C1 segment of cervical spinal cord (tissue), 14 donors: Measurements from ENCODE around the gene KIAA1586.
"Not testable (repeated sequence)": the region's sequence is repeated elsewhere in the genome, so short reads cannot be mapped to it uniquely, and the experiment has no call there.

ENCODE experiments used
- DNase-seq, 14 donors: peaks; one replicate each; lab custom pipeline; 2025; lab: John Stamatoyannopoulos, UW

Gene KIAA1586

GRCh38 chr6:57047257-57047585 lies 728 bp downstream of the KIAA1586 start:
- DNase-seq: not testable (repeated sequence)

DNA sequence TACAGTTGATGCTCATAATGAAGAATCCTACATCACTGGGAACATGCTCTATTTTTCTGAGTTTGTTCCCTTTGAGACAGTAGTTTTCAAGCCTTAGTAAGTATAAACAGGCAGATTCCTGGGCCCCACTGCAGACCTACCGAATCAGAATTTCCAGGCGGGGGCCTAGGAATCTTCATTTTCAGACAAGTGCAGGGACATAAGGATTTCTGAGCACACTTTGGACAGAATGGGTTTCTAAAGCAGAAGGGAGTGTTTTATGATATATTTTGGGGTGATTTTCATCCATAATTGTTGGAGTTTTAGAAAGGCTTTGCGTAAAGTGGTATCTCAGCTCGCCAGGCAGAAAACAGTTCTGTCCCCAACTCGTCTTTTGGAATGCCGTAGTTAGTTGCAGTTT lies 1.4 kb downstream of the KIAA1586 start:
- not testable (repeated sequence) for DNase-seq

DNA sequence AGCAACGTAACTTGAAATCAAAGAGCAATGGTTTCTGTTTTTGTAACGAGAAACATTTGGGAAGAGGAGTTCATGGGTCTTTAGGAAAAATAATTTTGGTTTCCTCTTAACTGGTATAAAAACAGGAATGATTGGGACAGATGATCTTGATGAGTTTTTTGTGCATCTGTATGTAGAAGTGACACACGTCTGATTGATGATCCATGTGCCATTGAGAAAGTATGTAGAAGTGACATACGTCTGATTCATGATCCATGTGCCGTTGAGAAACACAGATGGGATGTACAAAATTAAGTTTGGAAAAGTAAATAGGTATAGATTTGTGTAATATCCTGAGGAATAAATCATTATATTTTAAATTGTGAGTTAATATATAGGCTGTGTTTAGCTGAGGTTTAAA lies 2.1 kb downstream of the KIAA1586 start:
- DNase-seq: no peak

- DNase-seq: no peak
Observed at GRCh38 chr6:57063847-57064246, 17.4 kb downstream of the KIAA1586 start.

- no peak for DNase-seq
Observed at GRCh38 chr6:57064809-57065208, 18.3 kb downstream of the KIAA1586 start.

GRCh38 chr6:57068061-57068460 lies 21.6 kb downstream of the KIAA1586 start:
- DNase-seq: no peak

GRCh38 chr6:57069228-57069627 lies 22.7 kb downstream of the KIAA1586 start:
- DNase-seq: no peak

DNA sequence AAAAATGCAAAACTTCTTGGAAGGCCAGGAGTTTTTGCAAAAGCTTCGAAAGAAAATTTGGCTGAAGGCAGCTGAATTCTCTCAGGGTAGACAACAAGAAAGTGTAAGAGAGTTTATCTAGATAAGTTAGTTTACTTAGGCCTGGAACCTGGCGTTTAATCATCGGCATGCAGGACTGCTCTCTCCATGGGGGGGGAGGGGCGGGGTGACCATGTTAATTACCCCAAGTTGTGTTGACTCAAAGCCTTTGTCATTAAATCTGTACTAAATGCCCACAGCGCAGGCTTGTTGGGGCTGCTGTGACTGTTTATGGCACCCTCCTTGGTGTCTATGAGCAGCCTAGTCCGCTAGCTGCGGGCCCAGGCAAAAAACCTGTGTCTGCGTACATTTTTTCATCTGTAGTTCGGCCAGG lies 23.4 kb downstream of the KIAA1586 start:
- DNase-seq: no peak

DNA sequence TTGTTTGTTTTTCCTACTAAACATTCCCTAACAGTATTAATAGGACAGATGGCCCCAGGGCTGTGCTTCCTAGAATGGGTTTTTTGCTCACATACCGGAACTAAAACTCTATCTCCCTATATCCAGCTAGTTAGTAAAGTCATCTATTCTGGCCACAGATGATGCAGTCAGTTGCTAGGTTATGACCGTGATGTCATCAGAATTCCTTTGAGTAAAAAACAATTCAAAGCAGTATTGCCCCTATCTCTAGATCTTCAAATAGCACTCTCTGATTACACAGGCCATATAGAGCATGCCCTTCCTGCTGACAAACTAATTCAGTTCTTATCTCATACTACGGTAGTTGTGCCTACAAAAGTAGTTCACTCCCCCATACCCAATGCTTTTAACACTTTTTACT lies 25.6 kb downstream of the KIAA1586 start:
- DNase-seq: no peak

DNA sequence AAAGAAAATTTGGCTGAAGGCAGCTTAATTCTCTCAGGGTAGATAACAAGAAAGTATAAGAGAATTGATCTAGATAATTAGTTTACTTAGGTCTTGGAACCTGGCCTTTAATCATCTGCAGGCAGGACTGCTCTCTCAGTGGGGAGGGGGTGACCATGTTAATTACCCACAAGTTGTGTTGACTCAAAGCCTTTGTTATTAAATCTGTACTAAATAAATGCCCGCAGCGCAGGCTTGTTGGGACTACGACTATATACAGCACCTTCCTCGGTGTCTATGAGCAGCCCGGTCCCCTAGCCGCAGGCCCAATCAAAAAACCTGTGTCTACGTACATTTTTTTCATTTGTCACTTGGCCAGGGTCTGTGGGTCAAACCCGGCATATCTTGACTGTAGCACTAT lies 27.9 kb downstream of the KIAA1586 start:
- DNase-seq: no peak

GRCh38 chr6:57075092-57075491 lies 28.6 kb downstream of the KIAA1586 start:
- DNase-seq: no peak

GRCh38 chr6:57078531-57079207 lies 32.2 kb downstream of the KIAA1586 start:
- DNase-seq: no peak

GRCh38 chr6:57085471-57085870 lies 39.0 kb downstream of the KIAA1586 start:
- no peak for DNase-seq

- DNase-seq: no peak
Observed at GRCh38 chr6:57086843-57087242, 40.4 kb downstream of the KIAA1586 start.

GRCh38 chr6:57087916-57088315 lies 41.4 kb downstream of the KIAA1586 start:
- DNase-seq: no peak

- DNase-seq: no peak
Observed at GRCh38 chr6:57089265-57089664, 42.8 kb downstream of the KIAA1586 start.

GRCh38 chr6:57089687-57090457 lies 43.4 kb downstream of the KIAA1586 start, which contains the start of gene ZNF451:
ZNF451 (plus strand) TSS chr6:57090188; CDS start chr6:57090254, 66 bp downstream.
- DNase-seq: peak; percentile 52 to 99 (median 96)

GRCh38 chr6:57090458-57091067 lies 44.1 kb downstream of the KIAA1586 start:
- DNase-seq: not testable (repeated sequence)

DNA sequence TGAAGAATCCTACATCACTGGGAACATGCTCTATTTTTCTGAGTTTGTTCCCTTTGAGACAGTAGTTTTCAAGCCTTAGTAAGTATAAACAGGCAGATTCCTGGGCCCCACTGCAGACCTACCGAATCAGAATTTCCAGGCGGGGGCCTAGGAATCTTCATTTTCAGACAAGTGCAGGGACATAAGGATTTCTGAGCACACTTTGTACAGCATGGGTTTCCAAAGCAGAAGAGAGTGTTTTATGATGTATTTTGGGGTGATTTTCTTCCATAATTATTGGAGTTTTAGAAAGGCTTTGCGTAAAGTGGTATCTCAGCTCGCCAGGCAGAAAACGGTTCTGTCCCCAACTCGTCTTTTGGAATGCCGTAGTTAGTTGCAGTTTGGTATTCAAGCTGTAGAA lies 44.9 kb downstream of the KIAA1586 start:
- not testable (repeated sequence) for DNase-seq

GRCh38 chr6:57094689-57095088 lies 48.2 kb downstream of the KIAA1586 start:
- no peak for DNase-seq

GRCh38 chr6:57097596-57097995 lies 51.1 kb downstream of the KIAA1586 start:
- DNase-seq: no peak

DNA sequence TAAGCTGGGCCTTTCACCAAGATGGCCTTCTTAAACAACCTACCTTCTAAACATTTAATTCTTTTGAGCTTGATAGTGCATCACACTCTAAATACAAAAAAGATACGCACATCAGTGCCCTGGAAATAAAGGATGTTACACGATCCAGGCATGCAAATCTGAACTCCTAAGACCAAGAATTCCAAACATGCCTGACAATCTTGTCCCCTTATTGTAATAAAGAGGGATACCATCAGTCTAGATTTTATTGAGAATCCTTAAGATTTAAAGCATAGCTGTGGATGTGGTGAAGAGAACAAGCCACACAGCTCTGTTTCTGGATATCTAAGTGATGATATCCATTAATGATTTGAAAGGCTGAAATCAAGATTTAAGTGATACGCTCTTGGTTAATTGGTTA lies 56.5 kb downstream of the KIAA1586 start:
- no peak for DNase-seq

GRCh38 chr6:57104336-57104735 lies 57.8 kb downstream of the KIAA1586 start:
- DNase-seq: no peak
